Smooth muscle cell (in vitro differentiated cells): Measurements from ENCODE around the gene SMIM12. TPM values are rescaled to one million over a fixed set of nuclear protein-coding genes. Genes with fewer than 3 reads are reported as not detected.

Experiments
- DNase-seq: peaks from one replicate; lab custom pipeline; 2025; ENCODE audit not compliant: unreplicated experiment; lab: John Stamatoyannopoulos, UW
- H2AFZ ChIP-seq: fragments of 200-600 bp; sonication (generic); 2 replicates; pipeline ENCODE4 v1.6.0; 2016; ENCODE audit warnings: antibody characterized with exemption, low read depth, mild to moderate bottlenecking
- H3F3A ChIP-seq: fragments of 200-600 bp; sonication (generic); 2 replicates; pipeline ENCODE4 v1.6.0; 2017; ENCODE audit warnings: antibody characterized with exemption, low read depth
- H3K27ac ChIP-seq: fragments of 200-600 bp; sonication (generic); 2 replicates; pipeline ENCODE4 v1.5.1; 2016; ENCODE audit warnings: low read depth, mild to moderate bottlenecking
- H3K27me3 ChIP-seq: fragments of 200-600 bp; sonication (generic); 2 replicates; pipeline ENCODE4 v1.6.1; 2016; ENCODE audit warnings: low read depth, mild to moderate bottlenecking
- H3K36me3 ChIP-seq: fragments of 200-600 bp; sonication (generic); 2 replicates; pipeline ENCODE4 v1.5.1; 2016; ENCODE audit warnings: low read depth
- H3K4me1 ChIP-seq: fragments of 200-600 bp; sonication (generic); 2 replicates; pipeline ENCODE4 v1.5.1; 2016; ENCODE audit warnings: low read depth
- H3K4me2 ChIP-seq: fragments of 200-600 bp; sonication (generic); 2 replicates; pipeline ENCODE4 v1.6.0; 2016; ENCODE audit warnings: mild to moderate bottlenecking
- H3K4me3 ChIP-seq: fragments of 200-600 bp; sonication (generic); 2 replicates; pipeline ENCODE4 v1.5.1; 2016; ENCODE audit warnings: mild to moderate bottlenecking
- H3K79me2 ChIP-seq: fragments of 200-600 bp; sonication (generic); 2 replicates; pipeline ENCODE4 v1.6.0; 2016; ENCODE audit warnings: low read depth, mild to moderate bottlenecking
- H3K9ac ChIP-seq: fragments of 200-600 bp; sonication (generic); 2 replicates; pipeline ENCODE4 v1.6.0; 2016; ENCODE audit warnings: low read depth
- H3K9me3 ChIP-seq: fragments of 200-600 bp; sonication (generic); replicated peaks from 2 replicates; pipeline ENCODE4 v1.5.1; 2016; ENCODE audit warnings: low read depth
- H4K20me1 ChIP-seq: fragments of 200-600 bp; sonication (generic); 2 replicates; pipeline ENCODE4 v1.6.0; 2016; ENCODE audit warnings: low read depth
- CTCF ChIP-seq: fragments of 200-600 bp; sonication (generic); IDR thresholded peaks from 2 replicates; pipeline ENCODE4 v1.5.1; 2017; ENCODE audit warnings: borderline replicate concordance, mild to moderate bottlenecking, antibody characterized with exemption; ENCODE audit not compliant: insufficient read depth, poor library complexity, severe bottlenecking
- WGBS: methylation state at CpG from one replicate; pipeline ENCODE4 v1.1.7; 2016; ENCODE audit warnings: low lambda C conversion rate; 5-methylcytosine and 5-hydroxymethylcytosine counted together
- polyA plus RNA-seq: library from polyadenylated mRNA; unstranded; fragments of >200 nt; fragmentation: Nextera tagmentation; extraction: Ambion mirVana; gene quantifications from 2 replicates; pipeline ENCODE4 v1.2.1, GENCODE V29; 2016
- total RNA-seq: library from RNA; depleted of rRNA; stranded (reverse); fragments of >200 nt; gene quantifications from 2 replicates; pipeline ENCODE4 v1.2.3, GENCODE V29; 2014

Gene SMIM12
- total and polyA plus RNA-seq, 2 experiments from 2014 or later = 17.6 to 44.8 TPM

DNA sequence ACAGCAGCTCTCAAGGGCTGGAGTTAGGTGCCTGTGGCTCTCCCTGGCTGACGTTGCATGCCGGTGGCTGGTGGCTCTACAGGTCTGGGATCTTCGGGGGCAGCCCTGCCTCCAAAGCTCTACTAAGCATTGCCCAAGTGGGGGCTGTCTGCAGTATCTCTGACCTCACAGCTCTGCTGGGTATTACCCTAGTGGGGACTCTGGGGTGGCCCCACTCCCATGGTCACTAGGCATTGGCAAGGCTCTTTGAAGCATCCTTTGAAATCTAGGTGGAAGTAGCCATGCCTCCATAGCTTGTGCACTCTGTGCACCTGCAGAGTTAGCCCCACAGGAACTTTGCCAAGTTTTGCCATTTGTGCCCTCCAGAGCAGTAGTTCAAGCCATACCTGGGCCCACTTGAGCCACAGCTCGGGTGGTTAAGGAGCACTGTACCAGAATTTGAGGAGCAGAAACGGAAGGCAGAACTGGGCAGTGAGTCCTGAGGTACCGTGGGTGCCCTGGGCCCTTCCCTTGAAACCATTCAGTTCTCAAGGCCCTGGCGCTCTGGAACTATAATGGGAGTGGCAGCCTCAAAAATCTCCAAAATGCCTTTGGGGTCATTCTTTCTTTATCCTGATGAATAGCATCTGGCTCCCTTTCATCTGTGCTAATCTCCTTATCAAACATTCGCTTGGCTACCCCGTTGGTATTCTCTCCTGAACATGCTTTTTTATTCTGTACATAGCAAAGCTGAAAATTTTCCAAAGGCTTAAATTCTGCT is 51.3 kb downstream of the SMIM12 start:
- no peak for DNase-seq
- H3K4me1 ChIP-seq = no peaks in the 10 kb centered on the region
- no peak for TF ChIP-seq CTCF

DNA sequence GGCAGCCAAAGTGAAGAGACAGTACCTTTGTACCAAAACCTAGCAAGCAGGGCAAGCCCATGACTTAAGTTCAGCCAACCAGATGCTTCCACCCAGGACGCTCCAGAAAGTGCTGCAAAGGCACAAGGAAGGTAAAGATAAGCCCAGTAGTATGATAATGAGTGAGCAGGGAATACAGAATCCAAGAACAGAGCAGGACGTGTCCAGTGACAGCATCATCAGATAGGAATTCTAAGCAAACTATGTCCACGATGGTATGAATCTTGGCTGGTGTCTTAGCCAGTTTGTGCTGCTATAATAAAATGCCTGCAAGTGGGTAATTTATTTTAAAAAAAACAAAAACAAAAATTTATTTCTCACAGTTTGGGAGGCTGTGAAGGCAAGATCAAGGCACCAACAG is 53.2 kb downstream of the SMIM12 start:
- Histone ChIP-seq H3K4me3 (no peak overlapping the region), H3K27me3 (no peaks in the 10 kb centered on the region), H2AFZ (no peak overlapping the region), H3K27ac (no peak overlapping the region), H3K79me2 (no peaks in the 10 kb centered on the region), H3K36me3 (no peaks in the 10 kb centered on the region), H3K9ac (no peak overlapping the region), H3F3A (no peaks in the 10 kb centered on the region), H3K9me3 (no peaks in the 10 kb centered on the region), H3K4me2 (no peak overlapping the region), H3K4me1 (no peaks in the 10 kb centered on the region), H4K20me1 (peaks cover 16% of the 10 kb centered on the region)
- WGBS = 36% methylated on average over 3 of the region's 3 CpGs
- TF ChIP-seq CTCF = no peak
- no peak for DNase-seq

More for the DNA sequence above, 51.3 kb downstream of the SMIM12 start:
- Histone ChIP-seq H3K9ac (no peak overlapping the region), H3K27ac (no peak overlapping the region), H3K79me2 (no peaks in the 10 kb centered on the region), H4K20me1 (peaks cover 16% of the 10 kb centered on the region), H3F3A (no peaks in the 10 kb centered on the region), H3K36me3 (no peaks in the 10 kb centered on the region), H3K4me3 (no peak overlapping the region), H3K4me2 (no peak overlapping the region), H2AFZ (no peak overlapping the region), H3K27me3 (no peaks in the 10 kb centered on the region), H3K9me3 (no peaks in the 10 kb centered on the region)
- WGBS = 91% methylated on average over 9 of the region's 9 CpGs

DNA sequence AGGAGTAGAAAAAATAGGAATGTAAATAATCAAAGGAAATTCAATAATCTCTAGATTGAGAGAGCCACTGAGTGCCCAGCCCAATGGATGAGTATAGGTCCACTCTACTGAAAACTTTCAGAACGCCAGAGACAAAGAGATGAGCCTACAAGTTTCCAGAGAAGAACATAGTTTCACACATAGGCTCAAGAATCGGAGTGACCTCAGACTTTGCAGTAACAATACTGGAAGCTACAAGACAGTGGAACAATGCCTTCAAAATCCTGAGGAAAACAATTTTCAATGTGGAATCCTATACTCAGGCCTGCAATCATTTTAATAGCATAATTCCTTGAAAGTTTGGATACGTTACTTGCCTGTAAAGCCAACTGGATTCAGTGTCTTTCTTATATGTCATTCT is 55.8 kb downstream of the SMIM12 start:
- Histone ChIP-seq H3K4me1 (no peaks in the 10 kb centered on the region), H3K27me3 (no peaks in the 10 kb centered on the region), H3K36me3 (no peaks in the 10 kb centered on the region), H3F3A (no peaks in the 10 kb centered on the region), H2AFZ (no peak overlapping the region), H3K9ac (no peak overlapping the region), H3K79me2 (no peaks in the 10 kb centered on the region), H3K27ac (no peak overlapping the region), H3K9me3 (no peaks in the 10 kb centered on the region), H4K20me1 (peaks cover 9% of the 10 kb centered on the region), H3K4me2 (no peak overlapping the region), H3K4me3 (no peak overlapping the region)
- 91% methylated on average over 3 of the region's 3 CpGs for WGBS
- DNase-seq = no peak
- TF ChIP-seq CTCF = no peak

Other genes starting within 250 kb of the SMIM12 start
- gene GJB5, start 104.7 kb downstream of the SMIM12 start, total RNA-seq = 7.3 and 8.8 TPM in 2 replicates
- 2.5 and 10.4 TPM in 2 replicates for gene GJB5, start 104.7 kb downstream of the SMIM12 start, polyA plus RNA-seq
- 0.67 and 0.85 TPM in 2 replicates for gene GJB4, start 100.0 kb downstream of the SMIM12 start, total RNA-seq
- gene GJB4, start 100.0 kb downstream of the SMIM12 start, polyA plus RNA-seq = 0.39 TPM in 1 of 2 replicates, not detected in the other
- 5.6 and 10.0 TPM in 2 replicates for gene GJB3, start 78.5 kb downstream of the SMIM12 start, total RNA-seq
- gene GJB3, start 78.5 kb downstream of the SMIM12 start, polyA plus RNA-seq = 2.9 and 13.1 TPM in 2 replicates
- not detected in 2 replicates for gene GJA4, start 66.8 kb downstream of the SMIM12 start, total RNA-seq
- 0.35 TPM in 1 of 2 replicates, not detected in the other for gene GJA4, start 66.8 kb downstream of the SMIM12 start, polyA plus RNA-seq
- gene DLGAP3, start 69.9 kb upstream of the SMIM12 start, total RNA-seq = not detected in 2 replicates
- gene DLGAP3, start 69.9 kb upstream of the SMIM12 start, polyA plus RNA-seq = not detected in 2 replicates
- gene TMEM35B, start 125.6 kb upstream of the SMIM12 start, total RNA-seq = 61.2 and 62.0 TPM in 2 replicates
- 75.1 and 75.7 TPM in 2 replicates for gene TMEM35B, start 125.6 kb upstream of the SMIM12 start, polyA plus RNA-seq
- gene ZMYM6, start 172.2 kb upstream of the SMIM12 start, total RNA-seq = 19.0 and 19.6 TPM in 2 replicates
- gene ZMYM6, start 172.2 kb upstream of the SMIM12 start, polyA plus RNA-seq = 5.6 and 8.9 TPM in 2 replicates
- 18.6 and 31.3 TPM in 2 replicates for gene ZMYM1, start 219.6 kb upstream of the SMIM12 start, total RNA-seq
- gene ZMYM1, start 219.6 kb upstream of the SMIM12 start, polyA plus RNA-seq = 4.2 and 7.5 TPM in 2 replicates